ENCODE data around the gene CD79A.

Gene CD79A

GRCh38 chr19:41876847-41877832 lies at the start of gene CD79A:
CD79A (plus strand) TSS chr19:41877279; CDS start chr19:41877305, 26 bp downstream.
- DNase-seq = peak; percentile 10

GRCh38 chr19:41837981-41838708 lies 38.9 kb upstream of the CD79A start:
- no peak for DNase-seq

- DNase-seq = no peak
Measured at GRCh38 chr19:41839211-41839610, 37.9 kb upstream of the CD79A start.

GRCh38 chr19:41843371-41843770 lies 33.7 kb upstream of the CD79A start:
- no peak for DNase-seq

- no peak for DNase-seq
Measured at GRCh38 chr19:41844601-41845000, 32.5 kb upstream of the CD79A start, which contains the start of gene LYPD4. LYPD4 (minus strand) TSS chr19:41844683; CDS start chr19:41839285, 5,398 bp downstream.

GRCh38 chr19:41845001-41845050 lies 32.3 kb upstream of the CD79A start, which contains the start of gene DMRTC2:
DMRTC2 (plus strand) TSS chr19:41845042; CDS start chr19:41847429, 2,387 bp downstream.
- DNase-seq = no peak

- no peak for DNase-seq
Measured at GRCh38 chr19:41845051-41845590, 32.0 kb upstream of the CD79A start.

- DNase-seq = no peak
Measured at GRCh38 chr19:41847351-41848105, 29.6 kb upstream of the CD79A start.

GRCh38 chr19:41848666-41849065 lies 28.4 kb upstream of the CD79A start:
- no peak for DNase-seq

GRCh38 chr19:41849067-41849466 lies 28.0 kb upstream of the CD79A start:
- no peak for DNase-seq

- DNase-seq = no peak
Measured at GRCh38 chr19:41850381-41850780, 26.7 kb upstream of the CD79A start.

- no peak for DNase-seq
Measured at GRCh38 chr19:41851456-41851855, 25.6 kb upstream of the CD79A start.

- no peak for DNase-seq
Measured at GRCh38 chr19:41853344-41853743, 23.7 kb upstream of the CD79A start.

- no peak for DNase-seq
Measured at GRCh38 chr19:41853768-41854167, 23.3 kb upstream of the CD79A start.

- DNase-seq = no peak
Measured at GRCh38 chr19:41859213-41859617, 17.9 kb upstream of the CD79A start.

- DNase-seq = peak; percentile 100
Measured at GRCh38 chr19:41859618-41860418, 17.3 kb upstream of the CD79A start, which contains the start of gene RPS19. RPS19 (plus strand) TSS chr19:41860255; CDS start chr19:41860775, 520 bp downstream.

- DNase-seq = no peak
Measured at GRCh38 chr19:41860419-41861115, 16.5 kb upstream of the CD79A start.

GRCh38 chr19:41861116-41861768 lies 15.8 kb upstream of the CD79A start:
- DNase-seq = no peak

- DNase-seq = no peak
Measured at GRCh38 chr19:41861846-41862245, 15.2 kb upstream of the CD79A start.

- no peak for DNase-seq
Measured at GRCh38 chr19:41862445-41862986, 14.6 kb upstream of the CD79A start.
